IMR-90 (cell line): ENCODE measurements around the gene FCHSD2. TPM values are rescaled to one million over a fixed set of nuclear protein-coding genes. Genes with fewer than 3 reads are reported as not detected.

Experiments used
- ATAC-seq: fragments of 200-7000 bp; cut with Tn5 transposase; 2 replicates; pipeline ENCODE4 v1.9.1; 2020; ENCODE audit warnings: low read depth, mild to moderate bottlenecking, moderate library complexity
- BruUV-seq: library from RNA; stranded (reverse); fragments of 400-500 nt; replicated peaks from 2 replicates; lab custom pipeline; 2021; lab: Mats Ljungman, UMichigan
- CTCF ChIA-PET: fragments of 300-600 bp; formaldehyde crosslinking; extraction: SDS; loops from one replicate; lab custom pipeline; 2021; ENCODE audit warnings: antibody characterized with exemption; lab: Yijun Ruan, JAX
- POLR2A ChIA-PET: fragments of 300-600 bp; sonication (Branson Sonifier 250); formaldehyde crosslinking; loops from one replicate; lab custom pipeline; 2022; ENCODE audit warnings: antibody characterized with exemption; ENCODE audit not compliant: unreplicated experiment; lab: Charles Lee
- DNase-seq: peaks from one replicate; pipeline ENCODE4 v3.0.0; 2013
- H2AFZ ChIP-seq: replicated peaks from 2 replicates; pipeline ENCODE3; 2013; ENCODE audit warnings: low read length, mild to moderate bottlenecking; ENCODE audit not compliant: poor library complexity
- H2AK5ac ChIP-seq: 2 replicates; pipeline ENCODE4 v1.6.1; 2013; ENCODE audit warnings: low read depth, low read length, inconsistent platforms
- H2AK9ac ChIP-seq: replicated peaks from 2 replicates; pipeline ENCODE3; 2013; ENCODE audit warnings: mild to moderate bottlenecking, low read depth, low read length, moderate library complexity; ENCODE audit not compliant: poor library complexity
- H2BK120ac ChIP-seq: 2 replicates; pipeline ENCODE4 v1.6.1; 2013; ENCODE audit warnings: low read depth, low read length, inconsistent platforms
- H2BK15ac ChIP-seq: 3 replicates; pipeline ENCODE4 v1.6.1; 2013; ENCODE audit warnings: low read depth, low read length, inconsistent platforms
- H2BK20ac ChIP-seq: 2 replicates; pipeline ENCODE4 v1.6.1; 2013; ENCODE audit warnings: low read depth, mild to moderate bottlenecking, inconsistent platforms, low read length, moderate library complexity
- H2BK5ac ChIP-seq: 2 replicates; pipeline ENCODE4 v1.6.1; 2013; ENCODE audit warnings: mild to moderate bottlenecking, low read depth, low read length, inconsistent platforms; ENCODE audit not compliant: poor library complexity, severe bottlenecking
- H3K14ac ChIP-seq: replicated peaks from 2 replicates; pipeline ENCODE4 v1.6.1; 2013; ENCODE audit warnings: low read depth, low read length, inconsistent platforms
- H3K18ac ChIP-seq: 2 replicates; pipeline ENCODE4 v1.6.1; 2013; ENCODE audit warnings: low read depth, low read length, control low read depth
- H3K23ac ChIP-seq: 2 replicates; pipeline ENCODE4 v1.6.1; 2013; ENCODE audit warnings: low read depth, low read length, inconsistent platforms
- H3K27ac ChIP-seq: 2 replicates; pipeline ENCODE4 v1.5.1; 2013; ENCODE audit warnings: mild to moderate bottlenecking, control low read depth, low read length; ENCODE audit not compliant: insufficient read depth
- H3K27me3 ChIP-seq: 2 replicates; pipeline ENCODE4 v1.6.1; 2013; ENCODE audit warnings: low read length; ENCODE audit not compliant: control insufficient read depth, insufficient read depth
- H3K36me3 ChIP-seq: 2 replicates; pipeline ENCODE4 v1.6.1; 2013; ENCODE audit warnings: low read length, mixed read lengths; ENCODE audit not compliant: control insufficient read depth, insufficient read depth
- H3K4ac ChIP-seq: 2 replicates; pipeline ENCODE4 v1.6.1; 2013; ENCODE audit warnings: low read depth, low read length, inconsistent platforms
- H3K4me1 ChIP-seq: 2 replicates; pipeline ENCODE4 v1.6.1; 2013; ENCODE audit warnings: low read length, mixed read lengths; ENCODE audit not compliant: control insufficient read depth, insufficient read depth
- H3K4me2 ChIP-seq: 2 replicates; pipeline ENCODE4 v1.6.1; 2013; ENCODE audit warnings: low read depth, mild to moderate bottlenecking, control low read depth, low read length, moderate library complexity
- H3K4me3 ChIP-seq: 2 replicates; pipeline ENCODE4 v1.5.1; 2013; ENCODE audit warnings: low read depth, mild to moderate bottlenecking, control low read depth, low read length, moderate library complexity; ENCODE audit not compliant: insufficient read depth
- H3K56ac ChIP-seq: 2 replicates; pipeline ENCODE4 v1.6.1; 2013; ENCODE audit warnings: low read length, inconsistent platforms; ENCODE audit not compliant: insufficient read depth; ENCODE audit errors: extremely low read depth
- H3K79me1 ChIP-seq, 2 experiments: 2 replicates each; pipeline ENCODE4 v1.6.1; 2013; ENCODE audit warnings: low read length in 2 of 2, inconsistent platforms in 1 of 2, low read depth in 1 of 2
- H3K9ac ChIP-seq: 2 replicates; pipeline ENCODE4 v1.6.1; 2013; ENCODE audit warnings: low read depth, low read length, control low read depth
- H3K9me1 ChIP-seq: 2 replicates; pipeline ENCODE4 v1.6.1; 2013; ENCODE audit warnings: low read length, inconsistent platforms; ENCODE audit not compliant: insufficient read depth
- H3K9me3 ChIP-seq: 2 replicates; pipeline ENCODE4 v1.6.1; 2013; ENCODE audit warnings: low read length; ENCODE audit not compliant: control insufficient read depth, insufficient read depth
- H4K20me1 ChIP-seq: 2 replicates; pipeline ENCODE4 v1.6.1; 2013; ENCODE audit warnings: low read length, inconsistent platforms; ENCODE audit not compliant: insufficient read depth
- H4K5ac ChIP-seq: 2 replicates; pipeline ENCODE4 v1.6.1; 2013; ENCODE audit warnings: mild to moderate bottlenecking, low read depth, low read length, control low read depth
- H4K8ac ChIP-seq, 2 experiments: 2 replicates each; pipeline ENCODE4 v1.6.1; 2013; ENCODE audit warnings: low read depth in 2 of 2, low read length in 2 of 2, control low read depth in 1 of 2, inconsistent platforms in 1 of 2
- H4K91ac ChIP-seq: 2 replicates; pipeline ENCODE4 v1.6.1; 2013; ENCODE audit warnings: low read depth, low read length, inconsistent platforms; ENCODE audit not compliant: insufficient read depth
- ELK1 ChIP-seq: fragments of 150-350 bp; IDR thresholded peaks from 2 replicates; pipeline ENCODE4 v1.6.1; 2016; ENCODE audit warnings: low read depth, mild to moderate bottlenecking, low read length, moderate library complexity, borderline replicate concordance
- MXI1 ChIP-seq: IDR thresholded peaks from 2 replicates; pipeline ENCODE4 v1.6.1; 2012; ENCODE audit warnings: low read depth, mild to moderate bottlenecking, low read length, moderate library complexity, borderline replicate concordance
- POLR2A ChIP-seq: IDR thresholded peaks from 2 replicates; pipeline ENCODE4 v1.6.1; 2012; ENCODE audit warnings: mild to moderate bottlenecking, low read depth, low read length
- RCOR1 ChIP-seq: IDR thresholded peaks from 2 replicates; pipeline ENCODE4 v1.6.1; 2012; ENCODE audit warnings: mild to moderate bottlenecking, low read length, improper control_type of control experiment; ENCODE audit not compliant: insufficient replicate concordance
- SMC3 ChIP-seq: fragments of 150-350 bp; IDR thresholded peaks from 2 replicates; pipeline ENCODE4 v1.6.1; 2016; ENCODE audit warnings: low read depth, mild to moderate bottlenecking, antibody characterized with exemption, low read length, moderate library complexity
- USF2 ChIP-seq: fragments of 150-350 bp; IDR thresholded peaks from 2 replicates; pipeline ENCODE4 v1.6.1; 2017; ENCODE audit warnings: mild to moderate bottlenecking, antibody characterized with exemption, low read length, low read depth
- WGBS, 2 experiments: methylation state at CpG; one replicate each; pipeline versions ENCODE4 v1.1.5 to v1.1.7; 2013; ENCODE audit warnings: missing lambda C conversion rate in 2 of 2; ENCODE audit not compliant: insufficient read length in 1 of 2; ENCODE audit errors: extremely low coverage in 2 of 2; 5-methylcytosine and 5-hydroxymethylcytosine counted together
- dilution Hi-C: fragments of 300-500 bp; cut with HindIII; formaldehyde crosslinking; loops from one replicate; pipeline ENCODE4 v1.14.3; 2018; ENCODE audit warnings: low sequenced_read_pairs; ENCODE audit not compliant: unreplicated experiment
- in situ Hi-C: fragments of 300-500 bp; cut with MboI; formaldehyde crosslinking; loops from 3 replicates; pipeline ENCODE4 v1.14.3; 2019; ENCODE audit warnings: low sequenced_read_pairs, inconsistent platforms, mixed read lengths
- intact Hi-C: fragments of 100-400 bp; cut with micrococcal nuclease; formaldehyde crosslinking; loops from 2 replicates; pipeline ENCODE4 v1.10.0; 2022
- polyA plus RNA-seq, 3 experiments: library from polyadenylated mRNA; depleted of rRNA; stranded (reverse); fragments of >200 nt; gene quantifications; 2 replicates each; pipeline ENCODE4 v1.2.3, GENCODE V29; 2012; ENCODE audit warnings: low replicate concordance in 1 of 3
- total RNA-seq: library from RNA; depleted of rRNA; stranded (reverse); fragments of >200 nt; gene quantifications from 2 replicates; pipeline ENCODE4 v1.2.3, GENCODE V29; 2012

Gene FCHSD2
- total and polyA plus RNA-seq, 2 of the 4 experiments (the other 2 are of a cell fraction) = 5.9 to 18.7 TPM

GRCh38 chr11:73126804-73127480, 15.2 kb downstream of the FCHSD2 start:
- Histone ChIP-seq H2BK120ac (no peak overlapping the region), H3K23ac (peak overlapping the region; percentile 24; the same call in 1 of the 2 replicates), H2AFZ (no peak overlapping the region), H3K4me1 (peaks cover 2% of the 10 kb centered on the region; the same call in 1 of the 2 replicates), H2BK20ac (no peak overlapping the region), H3K18ac (no peak overlapping the region), H3K4me3 (no peak overlapping the region), H3K14ac (no peak overlapping the region; the same call in 1 of the 2 replicates), H2AK9ac (no peak overlapping the region), H3K79me1 (peaks cover 21 to 52% of the 10 kb centered on the region in 2 experiments), H3K27me3 (no peaks in the 10 kb centered on the region), H3K9me3 (peaks cover 7% of the 10 kb centered on the region), H4K91ac (no peak overlapping the region), H3K9ac (no peak overlapping the region), H3K27ac (no peak overlapping the region), H4K5ac (no peak overlapping the region), H3K36me3 (peaks cover 7% of the 10 kb centered on the region; the same call in 1 of the 2 replicates), H4K8ac (0 out of 4 replicates have a peak overlapping the region, but pooled peaks of 1 of the 2 experiments have one; percentile 38), H3K9me1 (peaks cover 2% of the 10 kb centered on the region; the same call in 1 of the 2 replicates), H4K20me1 (peaks cover 14% of the 10 kb centered on the region; the same call in 1 of the 2 replicates), H3K4me2 (peak overlapping the region; percentile 31; the same call in 1 of the 2 replicates), H2BK15ac (no peak overlapping the region), H2BK5ac (no peak overlapping the region), H3K56ac (no peak overlapping the region), H3K4ac (no peak overlapping the region), H2AK5ac (no peak overlapping the region)
- no peak for DNase-seq
- ChIA-PET POLR2A (interaction anchor here (0.6 kb wide), 1 partner anchor 21 kb away, joined by 4 read pairs; no protein-coding TSS in a partner anchor), CTCF (interaction anchor here (0.9 to 1.3 kb wide), 2 partner anchors 11 to 15 kb away, joined by 3 to 7 read pairs; partner anchors contain the start of gene FCHSD2)
- 24% methylated on average over 3 of the region's 6 CpGs; no CpG with 5 or more reads in 1 of the 2 experiments for WGBS, 2 experiments
- no peak for ATAC-seq
- no TSS peak for BruUV-seq
- TF ChIP-seq MXI1 (no peak), SMC3 (no peak), USF2 (no peak), RCOR1 (no peak), POLR2A (no peak), ELK1 (no peak)
- in situ Hi-C loops (no loop called here), intact Hi-C loops (no loop called here), dilution Hi-C loops (no loop called here)
